Peyer's patch (tissue), 4 donors: ENCODE results near the gene LMF1. TPM values are rescaled to one million over a fixed set of nuclear protein-coding genes. Genes with fewer than 3 reads are reported as not detected.

ENCODE experiments used
- DNase-seq, 3 donors: peaks; one replicate each; pipeline ENCODE4 v3.0.0-alpha.2; 2017 to 2019
- H3K27ac ChIP-seq, 4 donors: fragments of 200-600 bp; sonication (generic); one replicate each; pipeline ENCODE4 v1.5.1; 2016 to 2019
- H3K27me3 ChIP-seq, 2 donors: fragments of 200-600 bp; sonication (generic); one replicate each; pipeline ENCODE4 v1.5.1; 2019
- H3K36me3 ChIP-seq, 3 donors: fragments of 200-600 bp; sonication (generic); one replicate each; pipeline ENCODE4 v1.5.1; 2016 to 2019
- H3K4me1 ChIP-seq, 4 donors: fragments of 200-600 bp; sonication (generic); one replicate each; pipeline ENCODE4 v1.5.1; 2016 to 2019
- H3K4me3 ChIP-seq, 4 donors: fragments of 200-600 bp; sonication (generic); 1 replicate in 3 of 4; 2 replicates in 1 of 4; pipeline ENCODE4 v1.5.1; 2016 to 2019; ENCODE audit warnings: mild to moderate bottlenecking in 1 of 4
- H3K9me3 ChIP-seq, 4 donors: fragments of 200-600 bp; sonication (generic); one replicate each; pipeline ENCODE4 v1.5.1; 2016 to 2019; ENCODE audit warnings: mild to moderate bottlenecking in 1 of 4
- CTCF ChIP-seq, 6 experiments: fragments of 450-650 bp in 4 of 6; fragments of 200-600 bp in 2 of 6; sonication (generic) in 1 of 6; IDR thresholded peaks; one replicate each; pipeline ENCODE4 v1.5.1; 2017 to 2019; ENCODE audit warnings: antibody characterized with exemption in 6 of 6, mild to moderate bottlenecking in 3 of 6, moderate library complexity in 1 of 6
- POLR2A ChIP-seq, 2 donors: fragments of 450-650 bp; IDR thresholded peaks; one replicate each; pipeline ENCODE4 v1.5.1; 2017; ENCODE audit warnings: antibody characterized with exemption in 2 of 2, mild to moderate bottlenecking in 2 of 2, moderate library complexity in 2 of 2
- total RNA-seq, 4 donors: library from RNA; depleted of rRNA; stranded (reverse); fragments of >200 nt; gene quantifications; one replicate each; pipeline ENCODE4 v1.1.0, GENCODE V29; 2016

LMF1 gene
- total RNA-seq, 4 donors from 2014 or later: 16.3 to 85.4 (median 54.6) TPM

GRCh38 chr16:901149-901548 lies 69.6 kb downstream of the LMF1 start:
- Histone ChIP-seq H3K9me3 (no peaks in the 10 kb centered on the region), H3K27ac (no peak overlapping the region), H3K36me3 (no peaks in the 10 kb centered on the region), H3K27me3 (no peaks in the 10 kb centered on the region), H3K4me3 (no peak overlapping the region), H3K4me1 (no peaks in the 10 kb centered on the region)
- no peak for DNase-seq
- TF ChIP-seq POLR2A (IDR thresholded peaks at IDR 0.05) (no peak), CTCF (IDR thresholded peaks at IDR 0.05) (no peak)

- no peak for DNase-seq
- TF ChIP-seq CTCF (IDR thresholded peaks at IDR 0.05) (no peak), POLR2A (IDR thresholded peaks at IDR 0.05) (no peak)
- no peaks in the 10 kb centered on the region for H3K27me3 ChIP-seq
- no peaks in the 10 kb centered on the region for H3K9me3 ChIP-seq
- H3K36me3 ChIP-seq: no peaks in the 10 kb centered on the region
- H3K27ac ChIP-seq: no peak overlapping the region
- no peak overlapping the region for H3K4me3 ChIP-seq
- H3K4me1 ChIP-seq: no peaks in the 10 kb centered on the region
Measured at GRCh38 chr16:900211-900610, 70.6 kb downstream of the LMF1 start.

GRCh38 chr16:899683-900060 lies 71.1 kb downstream of the LMF1 start:
- Histone ChIP-seq H3K36me3 (no peaks in the 10 kb centered on the region), H3K9me3 (no peaks in the 10 kb centered on the region), H3K27ac (no peak overlapping the region), H3K4me1 (no peaks in the 10 kb centered on the region), H3K4me3 (no peak overlapping the region), H3K27me3 (no peaks in the 10 kb centered on the region)
- DNase-seq: no peak
- TF ChIP-seq CTCF (IDR thresholded peaks at IDR 0.05): no peak
- TF ChIP-seq POLR2A (IDR thresholded peaks at IDR 0.05): no peak

GRCh38 chr16:898761-899682 lies 71.8 kb downstream of the LMF1 start:
- Histone ChIP-seq H3K4me1 (no peaks in the 10 kb centered on the region), H3K4me3 (no peak overlapping the region), H3K9me3 (no peaks in the 10 kb centered on the region), H3K27me3 (no peaks in the 10 kb centered on the region), H3K36me3 (no peaks in the 10 kb centered on the region), H3K27ac (no peak overlapping the region)
- TF ChIP-seq CTCF (IDR thresholded peaks at IDR 0.05) (no peak), POLR2A (IDR thresholded peaks at IDR 0.05) (no peak)
- no peak for DNase-seq

- Histone ChIP-seq H3K36me3 (no peaks in the 10 kb centered on the region), H3K27me3 (no peaks in the 10 kb centered on the region), H3K27ac (no peak overlapping the region), H3K9me3 (no peaks in the 10 kb centered on the region), H3K4me3 (no peak overlapping the region), H3K4me1 (no peaks in the 10 kb centered on the region)
- no peak for TF ChIP-seq POLR2A (IDR thresholded peaks at IDR 0.05)
- no peak for TF ChIP-seq CTCF (IDR thresholded peaks at IDR 0.05)
- no peak for DNase-seq
Measured at GRCh38 chr16:898216-898615, 72.6 kb downstream of the LMF1 start.
